Right lobe of liver (tissue), 6 donors: ENCODE data around the gene FGF11. TPM values are rescaled to one million over a fixed set of nuclear protein-coding genes. Genes with fewer than 3 reads are reported as not detected.
A peak's percentile ranks its signal among the peaks of the same experiment; 100 is the strongest.

Experiments used
- ATAC-seq, 4 donors: fragments of 200-7000 bp; cut with Tn5 transposase; one replicate each; pipeline ENCODE4 v1.9.1; 2020; ENCODE audit warnings: mild to moderate bottlenecking in 4 of 4, moderate library complexity in 4 of 4
- DNase-seq, 3 donors: peaks; one replicate each; pipeline ENCODE4 v3.0.0-alpha.2; 2020
- H3K27ac ChIP-seq, 3 donors: fragments of 200-600 bp; one replicate each; pipeline ENCODE4 v1.8.0; 2022
- H3K27me3 ChIP-seq, 2 donors: fragments of 200-600 bp; one replicate each; pipeline ENCODE4 v1.8.0; 2022
- H3K36me3 ChIP-seq, 4 donors: fragments of 200-600 bp; sonication (generic) in 1 of 4; one replicate each; pipeline versions ENCODE4 v1.5.1 to v1.8.0; 2017 to 2022; ENCODE audit warnings: control low read depth in 1 of 4
- H3K4me1 ChIP-seq, 4 donors: fragments of 200-600 bp; sonication (generic) in 1 of 4; one replicate each; pipeline versions ENCODE4 v1.5.1 to v1.8.0; 2017 to 2022; ENCODE audit warnings: control low read depth in 1 of 4
- H3K4me3 ChIP-seq, 3 donors: fragments of 200-600 bp; one replicate each; pipeline ENCODE4 v1.8.0; 2022
- H3K9me3 ChIP-seq, 4 donors: fragments of 200-600 bp; sonication (generic) in 1 of 4; one replicate each; pipeline versions ENCODE4 v1.5.1 to v1.8.0; 2017 to 2022; ENCODE audit warnings: control low read depth in 1 of 4
- CTCF ChIP-seq, 4 donors: fragments of 200-600 bp in 3 of 4; fragments of 450-650 bp in 1 of 4; IDR thresholded peaks; one replicate each; pipeline versions ENCODE4 v1.5.1 to v1.8.0; 2016 to 2022; ENCODE audit warnings: antibody characterized with exemption in 4 of 4, mild to moderate bottlenecking in 2 of 4
- POLR2A ChIP-seq: fragments of 450-650 bp; IDR thresholded peaks from one replicate; pipeline ENCODE4 v1.6.1; 2017; ENCODE audit warnings: antibody characterized with exemption, mild to moderate bottlenecking
- WGBS: methylation state at CpG from one replicate; pipeline ENCODE4 v1.1.6; 2018; ENCODE audit warnings: low coverage, low lambda C conversion rate; ENCODE audit not compliant: insufficient coverage; ENCODE audit errors: missing lambda C conversion rate; 5-methylcytosine and 5-hydroxymethylcytosine counted together
- intact Hi-C, 2 donors: fragments of 100-400 bp; cut with DNase I; formaldehyde crosslinking; loops; one replicate each; pipeline versions ENCODE4 v1.11.2 to v1.14.1; 2022
- total RNA-seq, 6 experiments: library from RNA; depleted of rRNA in 2 of 6; stranded (reverse); fragments of >200 nt in 2 of 6; fragmentation: NEBNext Ultra II Directional in 3 of 6; extraction: Animal tissue kit (Norgen Biotek cat#: 25700) in 3 of 6; gene quantifications; one replicate each; pipeline versions ENCODE4 v1.1.0 to v1.2.4, GENCODE V29; 2016 to 2023
- donor health status: DM: no; HTN: yes; CAD: no.
- donor health status: DM: no; HTN: no; CAD: no.
- donor health status: DM: no; HTN: no; CAD: no.
- donor health status: DM: no; HTN: yes; CAD: no.
- donor health status: DM: no; HTN: yes; CAD: no.

Gene FGF11
- total RNA-seq, 6 experiments from 2014 or later = 0.37 to 0.84 (median 0.68) TPM; not detected in 1

GRCh38 chr17:7405350-7406234 is 33.7 kb upstream of the FGF11 start:
- intact Hi-C loops = no loop called here
- no peaks in the 10 kb centered on the region for H3K9me3 ChIP-seq
- ATAC-seq (no peak), DNase-seq (no peak)
- WGBS = 15% methylated on average over 33 of the region's 38 CpGs
- no peaks in the 10 kb centered on the region for H3K27me3 ChIP-seq
- H3K4me3 ChIP-seq = peak overlapping the region; percentile 45 to 81 (median 74)
- no peaks in the 10 kb centered on the region for H3K36me3 ChIP-seq
- TF ChIP-seq POLR2A (no peak), CTCF (IDR thresholded peaks at IDR 0.05) (no peak)
- peak overlapping the region in 1 of 3 donors; percentile 17 for H3K27ac ChIP-seq
- H3K4me1 ChIP-seq = peaks cover 0 to 10% (median 3%) of the 10 kb centered on the region in 4 donors

GRCh38 chr17:7406235-7406825 is 33.0 kb upstream of the FGF11 start:
- H3K27ac ChIP-seq = no peak overlapping the region
- H3K9me3 ChIP-seq = no peaks in the 10 kb centered on the region
- intact Hi-C loops = no loop called here
- no peak for ATAC-seq
- peaks cover 0 to 10% (median 3%) of the 10 kb centered on the region in 4 donors for H3K4me1 ChIP-seq
- WGBS = 49% methylated on average over 12 of the region's 12 CpGs
- no peak overlapping the region for H3K4me3 ChIP-seq
- no peaks in the 10 kb centered on the region for H3K27me3 ChIP-seq
- DNase-seq = no peak
- no peaks in the 10 kb centered on the region for H3K36me3 ChIP-seq
- TF ChIP-seq POLR2A = no peak

GRCh38 chr17:7407082-7407481 is 32.2 kb upstream of the FGF11 start:
- Histone ChIP-seq H3K27me3 (no peaks in the 10 kb centered on the region), H3K4me1 (peaks cover 0 to 10% (median 3%) of the 10 kb centered on the region in 4 donors), H3K36me3 (no peaks in the 10 kb centered on the region), H3K27ac (no peak overlapping the region), H3K9me3 (no peaks in the 10 kb centered on the region), H3K4me3 (no peak overlapping the region)
- no peak for TF ChIP-seq CTCF (IDR thresholded peaks at IDR 0.05)
- TF ChIP-seq POLR2A = no peak
- DNase-seq = no peak
- WGBS = 80% methylated on average over 13 of the region's 13 CpGs
- no peak for ATAC-seq
- intact Hi-C loops = no loop called here

GRCh38 chr17:7407485-7408251 is 31.6 kb upstream of the FGF11 start, which contains the start of gene NLGN2:
TSS of gene NLGN2 (plus strand) at chr17:7407845. CDS start at chr17:7408256, 411 bp downstream.
- ATAC-seq (no peak), DNase-seq (no peak)
- Histone ChIP-seq H3K27ac (no peak within 1 kb of the TSS), H3K9me3 (no peaks in the 10 kb centered on the region), H3K4me3 (no peak within 1 kb of the TSS), H3K27me3 (no peaks in the 10 kb centered on the region), H3K4me1 (peaks cover 0 to 6% (median 2%) of the 10 kb centered on the region in 4 donors), H3K36me3 (no peaks in the 10 kb centered on the region)
- TF ChIP-seq POLR2A (no peak), CTCF (IDR thresholded peaks at IDR 0.05) (no peak)
- intact Hi-C loops = no loop called here
- 53% methylated on average over 8 of the region's 12 CpGs for WGBS
